Measurements from ENCODE around the gene RDX. TPM values are rescaled to one million over a fixed set of nuclear protein-coding genes. Genes with fewer than 3 reads are reported as not detected.

RDX gene
- total RNA-seq, 1 experiment from 2014 or later: 86.6 TPM

- H2BK15ac ChIP-seq (ENCODE audit: low read depth, low read length): no peak overlapping the region
- H3K18ac ChIP-seq (ENCODE audit: insufficient read length, low read depth, low read length): no peak overlapping the region
- no peak overlapping the region for H2AFZ ChIP-seq (ENCODE audit: low read length)
- H3K4me1 Mint-ChIP-seq: no peaks in the 10 kb centered on the region
- H3K4me2 ChIP-seq (ENCODE audit: insufficient read depth, insufficient read length, low read length): no peak overlapping the region
- no peak for TF ChIP-seq CTCF (conservative IDR thresholded peaks at IDR 0.05)
- no peaks in the 10 kb centered on the region for H3K79me2 ChIP-seq (ENCODE audit: insufficient read depth, low read length)
- H2BK20ac ChIP-seq (ENCODE audit: low read depth, low read length, poor library complexity, severe bottlenecking): no peak overlapping the region
- no peaks in the 10 kb centered on the region for H3K9me3 ChIP-seq (ENCODE audit: control insufficient read depth, low read depth, low read length)
- H3K4ac ChIP-seq (ENCODE audit: low read depth, low read length): no peak overlapping the region
- no peaks in the 10 kb centered on the region for H3K4me1 ChIP-seq (ENCODE audit: insufficient read depth, low read length)
- H3K9me3 Mint-ChIP-seq: no peaks in the 10 kb centered on the region
- DNase-seq: no peak
- H3T11ph ChIP-seq (ENCODE audit: low read length): no peak overlapping the region
- H3K27ac Mint-ChIP-seq: no peak overlapping the region
- H2BK12ac ChIP-seq (ENCODE audit: insufficient read length, low read depth, low read length): no peak overlapping the region
- H3K56ac ChIP-seq (ENCODE audit: insufficient read length, low read depth, low read length): no peak overlapping the region
- H3K4me3 Mint-ChIP-seq: no peak overlapping the region
- no peaks in the 10 kb centered on the region for H3K23me2 ChIP-seq (ENCODE audit: insufficient read length, low read depth, low read length, poor library complexity, severe bottlenecking)
- no peaks in the 10 kb centered on the region for H3K27me3 ChIP-seq (ENCODE audit: insufficient read depth, low read length)
- H3K9ac ChIP-seq (ENCODE audit: extremely low read depth, insufficient read length, low read length): no peak overlapping the region
- H4K8ac ChIP-seq (replicated peaks; ENCODE audit: insufficient read length, low read depth, low read length): no peak overlapping the region
- no peaks in the 10 kb centered on the region for H3K79me1 ChIP-seq (ENCODE audit: insufficient read depth, low read depth, low read length, poor library complexity, severe bottlenecking)
- H3K27me3 Mint-ChIP-seq (ENCODE audit: low read depth): no peaks in the 10 kb centered on the region
- no peak overlapping the region for H4K5ac ChIP-seq (ENCODE audit: insufficient read length, low read depth, low read length)
- no peak overlapping the region for H4K91ac ChIP-seq (ENCODE audit: insufficient read length, low read depth, low read length)
- H2BK120ac ChIP-seq (ENCODE audit: low read depth, low read length, poor library complexity, severe bottlenecking): no peak overlapping the region
- no peak overlapping the region for H2AK5ac ChIP-seq (ENCODE audit: insufficient read length, low read length)
- H4K20me1 ChIP-seq (ENCODE audit: control insufficient read depth, insufficient read depth, insufficient read length): no peaks in the 10 kb centered on the region
- H3K27ac ChIP-seq (ENCODE audit: insufficient read length, low read depth, low read length): no peak overlapping the region
- H3K14ac ChIP-seq (ENCODE audit: insufficient read depth, low read length): no peak overlapping the region
- no CpG with 5 or more reads among the region's 2 CpGs for WGBS (ENCODE audit: extremely low coverage, insufficient read length, low lambda C conversion rate)
- no peak overlapping the region for H2BK5ac ChIP-seq (ENCODE audit: insufficient read length, low read length)
- no peak overlapping the region for H3K23ac ChIP-seq (ENCODE audit: insufficient read length, low read depth, low read length)
- peaks cover 24 to 68% (median 63%) of the 10 kb centered on the region in 3 experiments; a peak in 6 of 7 replicates for H3K36me3 Mint-ChIP-seq (ENCODE audit: insufficient read depth in 1 of 3, low read depth in 3 of 3)
These were observed 35.0 kb downstream of the RDX start for GRCh38 chr11:110261195-110262071.

Measured in H9 (cell line).